ENCODE measurements around the gene CLEC1B.
"Not testable (repeated sequence)": the region's sequence is repeated elsewhere in the genome, so short reads cannot be mapped to it uniquely, and the experiment has no call there.

Gene CLEC1B

DNA sequence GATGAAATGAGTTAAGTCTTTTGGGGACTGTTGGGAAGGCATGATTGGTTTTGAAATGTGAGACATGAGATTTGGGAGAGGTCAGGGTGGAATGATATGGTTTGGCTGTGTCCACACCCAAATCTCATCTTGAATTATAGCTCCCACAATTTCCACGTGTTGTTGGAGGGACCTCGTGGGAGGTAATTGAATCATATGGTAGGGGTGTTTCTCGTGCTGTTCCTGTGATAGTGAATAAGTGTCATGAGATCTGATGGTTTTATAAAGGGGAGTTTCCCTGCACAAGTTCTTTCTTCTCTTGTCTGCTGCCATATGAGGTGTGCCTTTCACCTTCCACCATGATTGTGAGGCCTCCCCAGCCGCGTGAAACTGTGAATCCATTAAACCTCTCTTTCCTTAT, 22.3 kb downstream of the CLEC1B start:
- H3K27ac ChIP-seq, H3K4me3 ChIP-seq: not testable (repeated sequence)

DNA sequence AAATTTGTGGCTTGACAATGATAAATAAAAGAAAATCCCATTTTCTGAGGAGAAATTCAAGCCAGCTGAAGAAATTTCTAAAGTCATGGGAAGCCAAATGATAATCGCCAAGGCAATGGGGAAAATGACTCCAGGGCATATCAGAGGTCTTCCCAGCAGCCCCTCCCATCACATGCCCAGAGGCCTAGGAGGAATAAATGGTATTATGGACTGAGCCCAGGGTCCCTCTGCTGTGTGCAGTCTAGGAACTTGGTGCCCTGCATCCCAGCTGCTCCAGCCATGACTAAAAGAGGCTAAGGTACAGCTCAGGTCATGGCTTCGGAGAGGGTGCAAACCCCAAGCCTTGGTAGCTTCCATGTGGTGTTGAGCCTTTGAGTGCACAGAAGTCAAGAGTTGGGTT, 23.3 kb downstream of the CLEC1B start:
- Histone ChIP-seq H3K4me3 (no peak overlapping the region), H3K27ac (no peak overlapping the region)

GRCh38 chr12:9974731-9975130, 24.2 kb downstream of the CLEC1B start:
- H3K4me3 ChIP-seq = not testable (repeated sequence)

GRCh38 chr12:9973949-9974348, 25.0 kb downstream of the CLEC1B start:
- Histone ChIP-seq H3K27ac (no peak overlapping the region), H3K4me3 (no peak overlapping the region)

More at GRCh38 chr12:9974731-9975130, 24.2 kb downstream of the CLEC1B start:
- H3K27ac ChIP-seq = not testable (repeated sequence)

- Histone ChIP-seq H3K27ac (peak within 1 kb of the TSS in 5 of 21 experiments; percentile 7 to 51 (median 25)), H3K4me3 (no peak within 1 kb of the TSS)
Measured at GRCh38 chr12:9971181-9971580, 27.7 kb downstream of the CLEC1B start, which contains the start of gene CLEC12A. TSS of gene CLEC12A (plus strand) at chr12:9971409. CDS start at chr12:9971597, 188 bp downstream.

DNA sequence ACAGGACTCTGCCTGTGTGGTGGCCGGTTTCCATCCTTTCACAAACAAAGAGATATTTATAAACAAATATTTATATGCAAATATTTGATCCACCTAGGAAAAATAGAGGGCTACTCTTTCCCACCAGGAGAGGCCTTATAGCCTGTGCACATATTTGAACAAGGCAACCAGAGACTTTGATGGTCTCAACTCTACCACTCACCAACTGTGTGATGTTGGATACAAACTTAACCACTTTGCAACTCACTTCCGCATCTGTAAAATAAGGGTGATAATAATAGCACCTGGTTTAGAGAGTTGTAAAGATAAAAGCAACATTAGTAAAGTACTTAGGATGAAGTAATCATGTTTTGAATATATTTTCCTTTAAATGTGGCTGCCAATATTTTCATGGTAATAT, 29.2 kb downstream of the CLEC1B start:
- no peak overlapping the region for H3K27ac ChIP-seq
- no peak overlapping the region for H3K4me3 ChIP-seq

DNA sequence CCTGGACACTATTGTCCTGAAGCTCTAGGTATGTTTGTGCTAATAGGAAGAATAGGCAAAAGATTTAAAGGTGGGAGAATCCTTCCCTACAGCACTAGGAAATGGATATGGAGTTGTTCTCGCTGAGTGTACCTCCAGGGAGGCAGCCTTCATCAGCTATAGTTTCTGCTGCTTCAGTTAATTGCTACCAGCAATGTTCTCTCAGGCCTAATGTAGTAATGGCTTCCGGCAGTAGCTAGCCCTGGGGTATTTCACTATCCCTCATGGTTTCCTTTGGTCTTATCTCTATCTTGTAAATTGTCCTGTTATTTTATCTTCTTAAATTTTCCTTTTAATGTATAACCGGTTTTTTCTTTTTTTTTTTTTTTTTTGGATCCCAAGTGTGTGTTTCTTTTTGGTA, 37.0 kb downstream of the CLEC1B start:
- Histone ChIP-seq H3K4me3 (no peak overlapping the region), H3K27ac (no peak overlapping the region)

DNA sequence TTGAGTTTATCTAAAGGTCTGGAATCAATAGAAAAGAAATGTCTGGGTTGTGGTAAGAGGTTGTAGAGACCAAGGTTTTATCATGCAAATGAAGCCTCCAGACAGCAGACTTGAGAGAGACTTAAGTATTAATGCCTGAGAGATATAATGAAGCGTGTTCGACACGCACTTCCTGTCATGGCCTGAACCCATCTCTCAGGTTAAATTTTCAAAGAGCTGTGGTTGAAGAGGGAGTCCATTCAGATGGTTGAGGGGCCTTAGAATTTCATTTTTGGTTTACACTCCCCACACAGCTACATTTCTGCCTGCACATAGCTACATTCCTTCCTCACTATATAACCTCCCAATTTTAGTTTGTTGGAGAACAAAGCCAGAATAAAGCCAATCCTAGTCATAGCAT, 37.8 kb downstream of the CLEC1B start:
- Histone ChIP-seq H3K27ac (no peak overlapping the region), H3K4me3 (no peak overlapping the region)

DNA sequence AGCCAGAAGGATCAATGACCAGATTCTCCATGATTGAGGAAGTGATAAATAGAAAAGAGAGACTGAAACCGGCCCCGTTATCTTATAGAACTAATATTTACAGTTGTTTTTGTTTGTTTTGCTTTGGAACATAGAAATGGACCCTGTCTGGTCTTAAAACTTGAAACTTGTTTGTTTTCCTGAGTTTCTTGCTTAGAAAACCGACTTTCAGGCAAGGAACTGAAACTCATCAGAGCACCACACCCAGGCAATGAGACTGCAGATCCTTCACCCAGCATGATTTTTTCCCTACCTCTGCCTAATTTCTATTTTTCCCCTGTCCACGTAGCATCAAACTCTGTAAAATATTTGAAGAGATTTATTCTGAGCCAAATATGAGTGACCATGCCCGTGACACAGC, 38.3 kb downstream of the CLEC1B start:
- H3K27ac ChIP-seq = peak overlapping the region in 1 of 21 experiments; percentile 18

GRCh38 chr12:9957834-9958233, 41.1 kb downstream of the CLEC1B start:
- Histone ChIP-seq H3K4me3 (no peak overlapping the region), H3K27ac (no peak overlapping the region)

More for the DNA sequence above, 38.3 kb downstream of the CLEC1B start:
- no peak overlapping the region for H3K4me3 ChIP-seq

DNA sequence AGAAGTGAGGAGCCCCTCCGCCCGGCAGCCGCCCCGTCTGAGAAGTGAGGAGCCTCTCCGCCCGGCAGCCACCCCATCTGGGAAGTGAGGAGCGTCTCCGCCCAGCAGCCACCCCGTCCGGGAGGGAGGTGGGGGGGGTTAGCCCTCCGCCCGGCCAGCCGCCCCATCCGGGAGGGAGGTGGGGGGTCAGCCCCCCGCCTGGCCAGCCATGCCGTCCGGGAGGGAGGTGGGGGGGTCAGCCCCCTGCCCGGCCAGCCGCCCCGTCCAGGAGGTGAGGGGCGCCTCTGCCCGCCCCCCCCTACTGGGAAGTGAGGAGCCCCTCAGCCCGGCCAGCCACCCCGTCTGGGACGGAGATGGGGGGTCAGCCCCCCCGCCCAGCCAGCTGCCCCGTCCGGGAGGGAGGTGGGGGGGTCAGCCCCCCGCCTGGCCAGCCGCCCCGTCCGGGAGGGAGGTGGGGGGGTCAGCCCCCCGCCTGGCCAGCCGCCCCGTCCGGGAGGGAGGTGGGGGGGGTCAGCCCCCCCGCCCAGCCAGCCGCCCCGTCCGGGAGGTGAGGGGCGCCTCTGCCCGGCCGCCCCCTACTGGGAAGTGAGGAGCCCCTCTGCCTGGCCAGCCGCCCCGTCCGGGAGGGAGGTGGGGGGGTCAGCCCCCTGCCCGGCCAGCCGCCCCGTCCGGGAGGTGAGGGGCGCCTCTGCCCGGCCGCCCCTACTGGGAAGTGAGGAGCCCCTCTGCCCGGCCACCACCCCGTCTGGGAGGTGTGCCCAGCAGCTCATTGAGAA, 45.8 kb downstream of the CLEC1B start:
- H3K27ac ChIP-seq, H3K4me3 ChIP-seq: not testable (repeated sequence)

- Histone ChIP-seq H3K4me3 (no peak overlapping the region), H3K27ac (peak overlapping the region in 9 of 21 experiments; percentile 4 to 77 (median 33))
Measured at GRCh38 chr12:9951026-9951675, 47.8 kb downstream of the CLEC1B start.

GRCh38 chr12:9948606-9949296, 50.2 kb downstream of the CLEC1B start:
- peak overlapping the region in 4 of 21 experiments; percentile 9 to 68 (median 24) for H3K27ac ChIP-seq
- H3K4me3 ChIP-seq = no peak overlapping the region

DNA sequence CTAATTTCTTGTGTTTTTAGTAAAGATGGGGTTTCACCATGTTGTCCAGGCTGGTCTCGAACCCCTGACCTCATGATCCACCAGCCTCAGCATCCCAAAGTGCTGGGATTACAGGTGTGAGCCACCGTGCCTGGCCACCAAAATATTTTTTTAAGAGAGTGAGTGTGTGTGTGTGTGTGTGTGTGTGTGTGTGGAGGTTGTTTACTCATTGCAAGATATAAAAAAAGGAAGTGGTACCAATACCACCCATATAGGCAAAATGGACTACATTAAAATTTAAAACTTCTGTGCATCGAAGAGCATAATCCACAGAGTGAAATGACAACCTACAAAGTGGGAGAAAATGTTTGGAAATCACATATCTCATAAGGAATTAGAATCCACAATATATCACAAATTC, 51.2 kb downstream of the CLEC1B start:
- Histone ChIP-seq H3K27ac (peak overlapping the region in 1 of 21 experiments; percentile 68), H3K4me3 (no peak overlapping the region)

DNA sequence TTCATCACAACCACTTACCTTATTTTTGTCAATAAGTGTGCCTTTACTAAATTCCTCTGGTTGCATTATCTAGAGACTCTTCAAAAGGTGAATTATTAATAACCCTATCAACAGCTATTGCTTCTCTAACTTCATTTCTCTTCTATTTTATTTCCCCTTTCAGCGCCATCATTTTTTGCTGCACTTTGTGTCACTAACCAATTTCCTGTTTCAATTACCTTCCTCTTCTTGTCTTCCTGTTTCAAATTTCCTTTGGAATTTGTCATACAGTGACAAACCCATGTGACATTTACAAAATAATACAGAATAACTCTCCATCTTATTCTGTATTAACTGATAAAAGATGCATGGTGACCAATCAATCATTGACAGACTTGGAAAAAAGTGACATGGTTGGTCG, 54.5 kb downstream of the CLEC1B start:
- Histone ChIP-seq H3K27ac (peak overlapping the region in 1 of 21 experiments; percentile 18), H3K4me3 (no peak overlapping the region)

GRCh38 chr12:9943240-9943639, 55.7 kb downstream of the CLEC1B start:
- peak overlapping the region in 1 of 21 experiments; percentile 72 for H3K27ac ChIP-seq
- H3K4me3 ChIP-seq = peak overlapping the region in 2 of 7 experiments; percentile 5 to 43

Data from skin epidermis (tissue), 12 donors.